Right kidney (tissue), 1 donor: ENCODE data around the gene RASA3.
A peak's percentile ranks its signal among the peaks of the same experiment; 100 is the strongest.
"Not testable (repeated sequence)": the region's sequence is repeated elsewhere in the genome, so short reads cannot be mapped to it uniquely, and the experiment has no call there.

Source experiments
- DNase-seq: peaks from one replicate; pipeline ENCODE4 v3.0.0-alpha.2; 2016

Gene RASA3

DNA sequence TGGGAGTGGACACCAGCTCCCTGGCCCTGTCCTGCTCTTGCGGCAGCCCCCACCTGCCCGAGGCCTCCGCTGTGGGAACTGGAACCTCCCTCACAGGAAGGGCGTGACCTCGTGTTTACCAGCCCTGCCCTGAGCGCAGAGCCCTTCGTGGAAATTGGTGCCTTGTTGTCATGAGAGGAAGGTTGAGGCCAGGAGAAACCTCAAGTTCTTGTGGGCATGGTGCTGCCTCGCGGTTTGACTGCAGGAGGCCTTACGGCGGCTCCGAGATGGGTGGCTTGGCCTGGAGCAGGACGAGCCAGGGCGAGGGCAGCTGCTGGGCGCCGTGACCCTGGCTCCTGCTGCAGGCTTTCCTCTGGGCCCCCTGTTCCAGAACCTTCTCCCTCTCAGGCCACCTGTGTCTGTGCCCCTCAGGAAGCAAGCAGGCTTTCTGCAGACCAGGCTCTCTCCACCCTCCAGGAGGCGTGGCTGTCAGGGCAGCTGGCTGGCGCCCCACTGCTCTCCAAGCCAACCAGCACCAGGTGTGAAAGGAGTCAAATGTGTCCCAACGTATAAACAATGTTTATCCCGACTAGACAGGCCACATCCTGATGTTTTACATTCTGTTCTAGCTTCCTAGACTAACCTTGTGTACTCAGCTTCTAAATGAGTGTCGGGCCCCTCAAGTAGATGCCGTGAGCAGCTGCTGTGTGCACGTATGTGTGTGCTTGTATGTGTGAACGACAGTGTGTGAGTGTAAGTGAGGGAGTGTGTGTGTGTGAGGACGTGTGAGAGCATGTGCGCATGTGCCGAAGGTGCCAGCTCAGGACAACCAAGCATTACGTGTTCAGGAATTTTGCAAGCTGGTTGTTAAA lies 10.4 kb upstream of the RASA3 start:
- DNase-seq: no peak

DNA sequence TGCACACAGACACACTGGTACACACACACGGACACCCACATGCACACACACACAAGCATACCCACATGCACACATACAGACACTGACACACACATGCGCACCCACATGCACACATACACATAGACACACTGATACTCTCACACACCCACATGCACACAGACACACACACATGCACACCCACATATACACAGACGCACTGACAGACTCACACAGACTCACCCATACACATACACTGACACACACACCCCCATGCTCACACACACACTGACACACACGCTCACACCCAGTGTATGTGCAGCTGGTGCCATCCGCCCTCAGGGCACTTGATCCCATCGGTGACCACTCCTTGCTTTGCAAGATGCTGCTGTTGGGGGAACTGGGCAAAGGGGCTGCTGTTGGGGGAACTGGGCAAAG lies 9.7 kb upstream of the RASA3 start:
- no peak for DNase-seq

DNA sequence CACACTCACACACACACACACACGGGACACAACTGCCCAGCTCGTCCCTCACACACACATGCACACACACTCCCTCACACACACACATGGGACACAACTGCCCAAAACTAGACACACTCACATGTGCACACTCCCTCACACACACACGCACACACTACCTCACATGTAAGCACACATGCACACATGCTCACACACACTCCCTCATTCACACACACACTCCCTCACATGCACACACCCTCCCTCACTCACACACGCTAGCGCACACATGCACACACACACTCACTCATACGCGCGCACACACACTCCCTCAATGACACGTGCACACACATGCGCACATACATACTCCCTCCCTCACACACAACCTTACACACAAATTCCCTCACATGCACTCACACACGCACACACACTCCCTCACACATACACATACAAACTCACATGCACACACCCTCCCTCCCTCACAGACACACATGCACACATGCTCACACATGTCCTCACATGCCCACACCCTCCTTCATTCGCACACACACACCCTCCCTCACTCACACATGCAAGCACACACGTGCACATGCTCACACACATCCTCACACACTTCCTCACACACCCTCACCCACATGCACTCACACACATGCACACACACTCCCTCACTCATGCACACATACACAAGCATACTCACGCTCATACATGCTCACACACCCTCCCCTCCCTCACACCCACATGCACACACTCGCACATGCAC lies 9.0 kb upstream of the RASA3 start:
- no peak for DNase-seq

DNA sequence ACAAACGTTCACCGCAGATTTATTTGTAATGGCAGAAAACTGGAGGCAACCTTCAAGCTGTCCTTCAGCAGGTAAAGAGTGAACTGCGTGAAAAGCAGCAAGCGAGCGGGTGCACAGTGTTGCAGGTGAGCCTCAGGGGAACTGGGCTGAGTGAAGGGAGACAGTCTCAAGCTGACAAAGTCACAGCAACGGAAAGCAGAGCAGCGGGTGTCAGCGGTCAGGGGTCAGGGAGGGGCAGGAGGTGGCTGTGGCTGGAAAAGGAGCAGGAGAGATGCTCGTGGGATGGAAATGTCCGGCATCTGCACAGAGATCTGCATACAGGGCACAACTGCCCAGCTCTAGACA lies 8.5 kb upstream of the RASA3 start:
- DNase-seq: no peak

DNA sequence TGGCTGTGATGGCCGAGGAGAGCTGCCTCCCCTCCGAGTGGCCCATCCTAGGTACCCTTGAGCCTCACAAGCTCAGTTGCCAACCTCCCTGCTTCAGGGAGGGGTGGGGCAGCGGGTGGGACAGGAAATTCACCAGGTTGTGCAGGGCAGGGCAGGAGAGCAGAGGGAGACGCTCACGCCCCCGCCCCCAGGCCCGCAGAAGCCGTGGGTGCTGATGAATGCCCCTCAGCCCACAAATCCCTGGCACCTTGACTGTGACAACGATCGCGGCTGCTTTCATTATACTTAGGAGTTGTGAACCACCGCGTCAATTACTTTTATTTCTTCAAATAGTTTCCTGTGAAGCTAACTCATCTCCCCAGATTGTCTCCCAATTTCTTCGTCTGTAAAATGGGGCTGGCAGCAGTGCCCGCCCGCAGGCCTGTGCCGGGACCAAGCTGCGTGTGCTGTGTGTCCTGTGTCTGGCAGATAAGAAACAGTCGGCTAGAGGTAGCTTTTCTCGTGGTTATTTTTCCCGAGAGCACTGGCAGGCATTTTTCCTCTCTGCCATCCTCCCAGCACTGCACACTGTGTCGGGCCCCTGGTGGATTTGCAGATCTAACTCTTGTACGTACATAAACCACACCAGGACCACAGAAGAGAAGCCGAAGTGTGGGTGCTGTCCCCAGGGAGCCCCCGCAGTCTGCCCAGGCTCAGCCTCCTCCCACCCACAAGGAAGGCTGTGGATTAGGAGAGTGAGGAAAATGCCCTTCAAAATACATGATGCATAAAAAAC lies 7.9 kb upstream of the RASA3 start:
- DNase-seq: no peak

DNA sequence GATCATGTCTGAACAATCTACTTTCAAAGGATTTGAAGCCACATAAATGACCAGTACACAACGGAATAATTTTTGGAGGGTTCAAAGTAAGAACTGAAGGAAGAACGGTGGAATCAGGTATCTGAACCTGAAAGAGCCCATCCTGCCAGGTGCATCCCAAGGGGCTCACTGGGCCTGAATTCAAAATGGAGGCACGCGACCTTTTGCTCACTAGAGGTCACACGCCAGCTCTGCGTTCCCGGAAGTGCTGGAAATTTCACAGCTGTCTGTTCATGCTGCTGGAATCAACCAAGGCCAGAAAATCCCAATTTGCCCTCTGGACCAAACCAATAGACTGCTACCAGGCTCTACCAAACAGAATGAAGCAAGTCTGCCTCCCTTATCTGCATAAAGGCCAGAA lies 4.2 kb upstream of the RASA3 start:
- DNase-seq: no peak

DNA sequence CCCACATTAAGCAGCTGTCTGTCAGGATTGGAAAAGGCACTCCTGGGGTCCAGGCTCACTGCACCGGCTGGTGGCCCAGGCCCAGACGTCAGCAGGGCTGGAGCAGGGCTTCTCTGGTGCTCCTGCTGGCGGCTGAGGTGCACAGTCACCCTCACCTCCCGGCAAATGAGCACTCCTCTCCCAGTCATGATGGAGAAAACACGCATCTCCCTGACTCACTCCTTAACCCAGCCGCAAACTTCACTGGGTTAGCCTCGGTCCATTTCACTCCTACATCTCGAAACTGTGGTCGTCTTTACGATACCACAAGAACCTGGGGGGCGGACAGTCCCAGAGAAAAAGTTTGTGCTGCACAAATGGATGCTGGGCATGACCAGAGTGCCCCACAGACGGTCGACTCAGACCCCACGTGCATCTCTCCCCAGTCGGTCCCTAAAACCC lies 3.3 kb upstream of the RASA3 start:
- no peak for DNase-seq

DNA sequence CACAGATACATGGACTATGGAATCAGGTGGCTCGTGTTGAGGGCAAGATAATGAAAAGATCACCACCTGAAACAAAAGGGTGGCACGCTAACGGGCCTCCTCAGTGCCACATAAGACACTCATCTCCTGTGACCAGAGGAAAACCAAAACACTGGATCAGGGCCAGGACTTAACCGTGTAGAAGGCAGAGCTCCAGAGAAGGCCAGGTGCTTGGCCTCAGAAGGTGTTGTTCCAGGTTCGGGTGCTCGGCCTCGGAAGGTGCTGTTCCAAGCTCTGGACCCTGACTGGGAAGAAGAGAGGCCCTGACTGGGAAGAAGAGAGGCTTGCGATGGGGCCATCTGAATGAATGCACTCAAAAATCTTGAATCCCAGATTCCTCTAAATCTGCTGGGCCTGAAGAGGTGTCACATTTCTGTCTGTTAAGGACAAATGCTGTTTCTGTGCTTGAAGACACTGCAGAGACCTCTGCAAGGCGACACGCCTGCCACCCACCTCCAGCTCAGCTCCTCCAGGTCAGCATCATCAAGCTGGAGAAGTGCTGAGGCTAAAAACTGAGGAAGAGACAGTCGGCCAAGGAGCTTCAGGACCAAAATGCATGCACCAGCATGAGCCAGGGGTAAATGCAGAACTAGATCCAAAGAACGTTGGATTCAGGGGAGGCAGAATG lies 2.7 kb upstream of the RASA3 start:
- no peak for DNase-seq

DNA sequence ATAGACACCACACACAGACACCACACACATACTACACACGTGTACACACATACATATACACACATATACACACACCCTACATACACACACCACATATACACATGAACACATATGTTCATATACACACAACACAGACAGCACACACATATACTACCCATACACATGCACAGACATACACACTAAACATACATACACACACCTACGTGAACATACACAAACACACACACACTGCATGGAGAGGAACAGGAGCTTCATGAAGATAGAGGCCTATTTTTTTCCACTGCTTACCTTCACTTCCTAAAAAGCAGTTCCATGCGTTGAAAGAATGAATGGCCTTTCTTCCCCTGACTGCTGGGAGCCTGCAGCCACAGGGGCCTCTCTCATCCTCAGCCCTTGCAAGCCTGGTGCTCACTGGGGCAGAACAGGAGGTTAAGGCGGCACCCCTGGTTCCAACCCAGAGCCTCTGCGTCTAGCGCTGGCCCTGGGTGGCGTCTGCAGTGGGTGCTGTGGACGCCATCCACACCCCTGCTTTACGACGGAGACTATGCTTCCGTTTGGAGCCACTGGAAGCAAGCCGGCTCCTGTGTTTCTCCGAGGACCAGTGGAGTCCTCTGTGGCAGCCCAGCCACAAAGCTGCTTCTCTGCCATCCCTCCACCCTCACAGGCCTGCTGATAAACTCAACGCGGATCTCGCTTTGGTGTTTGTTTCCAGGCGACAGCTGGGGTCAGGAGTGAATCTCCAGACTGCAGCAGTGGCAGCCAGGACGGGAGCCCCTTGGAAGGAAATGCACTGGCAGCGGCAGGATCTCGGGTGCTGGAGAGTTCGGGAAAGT lies 1.9 kb upstream of the RASA3 start:
- DNase-seq: peak; percentile 48

DNA sequence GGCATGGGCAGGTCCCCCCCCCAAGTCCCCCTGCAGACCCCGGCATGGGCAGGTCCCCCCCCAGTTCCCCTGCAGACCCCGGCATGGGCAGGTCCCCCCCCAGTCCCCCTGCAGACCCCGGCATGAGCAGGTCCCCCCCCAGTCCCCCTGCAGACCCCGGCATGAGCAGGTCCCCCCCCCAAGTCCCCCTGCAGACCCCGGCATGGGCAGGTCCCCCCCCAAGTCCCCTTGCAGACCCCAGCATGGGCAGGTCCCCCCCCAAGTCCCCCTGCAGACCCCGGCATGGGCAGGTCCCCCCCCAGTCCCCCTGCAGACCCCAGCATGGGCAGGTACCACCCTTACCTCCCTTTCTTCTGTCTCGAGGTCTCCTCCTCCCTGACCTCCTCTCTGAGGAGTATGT lies 1.1 kb upstream of the RASA3 start:
- not testable (repeated sequence) for DNase-seq

DNA sequence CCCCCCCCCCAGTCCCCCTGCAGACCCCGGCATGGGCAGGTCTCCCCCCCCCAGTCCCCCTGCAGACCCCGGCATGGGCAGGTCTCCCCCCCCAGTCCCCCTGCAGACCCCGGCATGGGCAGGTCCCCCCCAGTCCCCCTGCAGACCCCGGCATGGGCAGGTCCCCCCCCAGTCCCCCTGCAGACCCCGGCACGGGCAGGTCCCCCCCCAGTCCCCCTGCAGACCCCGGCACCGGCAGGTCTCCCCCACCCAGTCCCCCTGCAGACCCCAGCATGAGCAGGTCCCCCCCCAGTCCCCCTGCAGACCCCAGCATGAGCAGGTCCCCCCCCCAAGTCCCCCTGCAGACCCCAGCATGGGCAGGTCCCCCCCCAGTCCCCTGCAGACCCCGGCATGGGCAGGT lies 703 bp upstream of the RASA3 start:
- not testable (repeated sequence) for DNase-seq

DNA sequence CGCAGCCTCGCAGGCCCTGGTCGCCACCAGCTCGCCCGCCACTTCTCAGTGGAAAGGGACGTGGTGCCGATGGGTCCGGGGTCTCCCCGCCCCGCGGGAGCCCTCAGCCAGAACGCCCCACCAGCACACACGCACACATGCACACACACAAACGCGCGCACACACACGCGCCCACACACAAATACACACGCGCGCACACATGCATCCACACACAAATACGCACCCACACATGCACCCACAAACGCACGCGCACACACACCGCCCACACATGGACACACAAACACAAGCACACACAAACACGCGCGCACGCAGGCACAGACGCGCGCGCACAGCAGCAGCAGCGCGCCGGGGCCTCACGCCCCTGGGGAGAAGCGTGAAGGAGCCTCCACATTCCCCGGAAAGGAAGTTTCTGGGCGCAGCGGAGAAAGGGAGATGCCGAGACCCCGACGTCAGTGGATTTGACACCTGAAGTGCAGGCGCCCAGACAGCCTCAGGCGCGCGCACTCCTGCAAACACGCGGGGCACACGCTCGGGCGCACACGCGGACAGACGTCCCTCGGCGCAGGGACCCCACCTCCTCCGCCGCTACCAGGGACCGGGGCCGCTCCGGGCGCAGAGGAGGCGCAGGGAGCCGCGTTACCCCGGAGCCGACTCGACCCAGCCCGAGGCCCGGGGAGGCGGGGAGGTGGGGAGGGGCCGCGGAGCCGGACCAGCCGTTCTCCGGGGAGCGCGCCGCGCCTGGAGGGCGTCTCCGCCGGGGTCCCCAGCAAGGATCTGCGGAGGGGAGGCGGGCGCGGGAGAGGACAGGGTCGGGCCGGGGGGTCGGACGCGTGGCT lies 622 bp downstream of the RASA3 start:
- peak; percentile 82 for DNase-seq

DNA sequence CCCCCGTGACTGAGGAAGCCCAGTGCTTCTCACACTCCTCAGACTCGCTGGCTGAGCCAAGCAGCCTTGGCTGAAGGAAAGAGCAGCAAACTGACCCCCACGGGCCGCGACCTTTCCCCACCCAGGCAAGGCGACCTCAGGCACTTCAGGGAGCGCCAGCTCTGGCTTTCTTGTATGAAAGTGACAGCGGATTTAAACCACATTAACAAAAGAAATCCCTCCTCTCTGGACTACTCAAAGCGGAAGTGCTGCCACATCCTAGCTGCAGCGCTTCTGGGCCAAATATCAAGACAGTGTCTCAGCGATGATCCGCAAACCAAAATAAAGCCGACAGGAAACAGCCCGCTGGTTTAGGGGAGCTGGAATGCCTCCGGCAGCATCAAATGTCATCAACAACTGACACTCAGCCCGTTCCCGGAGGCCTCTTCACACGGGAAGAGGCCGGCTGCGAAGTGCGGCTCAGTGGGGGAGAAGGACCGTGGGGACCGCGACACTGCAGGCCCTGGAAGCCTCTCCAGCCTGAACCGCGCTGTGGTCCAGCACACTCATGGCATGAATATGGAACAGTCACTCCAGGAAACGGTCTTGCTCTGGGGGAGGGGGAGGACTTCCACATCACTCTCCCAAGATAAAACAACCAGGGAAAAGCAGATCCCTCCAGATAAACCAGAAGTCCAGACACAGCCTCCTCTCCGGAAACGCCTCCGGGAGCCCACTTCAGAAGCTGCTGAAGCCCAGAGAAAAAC lies 1.4 kb downstream of the RASA3 start:
- DNase-seq: peak; percentile 77

DNA sequence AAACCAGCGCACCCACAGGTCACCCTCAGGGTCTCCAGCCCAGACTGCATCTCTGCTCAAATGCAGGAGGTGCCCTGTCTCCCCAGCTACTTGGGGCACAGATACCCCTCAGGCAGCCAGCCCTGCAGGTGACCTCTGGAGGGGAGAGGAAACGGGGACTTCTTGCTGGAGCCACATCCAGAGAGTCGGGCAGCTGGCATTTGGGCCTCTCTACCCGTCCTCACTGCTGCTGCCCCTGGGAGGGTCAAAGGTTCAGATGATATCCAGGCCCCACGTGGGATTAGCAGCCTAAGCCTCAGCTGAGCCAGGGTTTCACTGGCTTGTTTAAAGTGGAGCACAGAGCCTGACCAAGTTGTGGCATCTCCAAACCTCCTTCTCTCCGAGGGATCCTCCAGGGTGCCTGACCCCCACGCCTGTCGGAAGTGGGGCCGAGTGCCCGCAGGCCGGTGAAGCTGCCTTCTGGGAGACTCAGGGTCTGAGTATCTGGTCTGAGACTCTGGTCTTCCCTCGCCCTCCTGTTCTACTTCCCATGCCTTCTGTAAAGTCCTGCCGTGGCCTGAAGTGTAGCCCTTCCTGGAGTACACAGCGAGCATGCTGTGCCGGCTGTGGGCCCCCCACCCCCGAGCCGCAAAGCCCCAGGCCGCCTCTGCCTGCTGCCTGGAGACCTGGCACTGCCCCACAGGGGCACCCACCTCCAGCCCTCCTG lies 2.1 kb downstream of the RASA3 start:
- peak; percentile 22 for DNase-seq

DNA sequence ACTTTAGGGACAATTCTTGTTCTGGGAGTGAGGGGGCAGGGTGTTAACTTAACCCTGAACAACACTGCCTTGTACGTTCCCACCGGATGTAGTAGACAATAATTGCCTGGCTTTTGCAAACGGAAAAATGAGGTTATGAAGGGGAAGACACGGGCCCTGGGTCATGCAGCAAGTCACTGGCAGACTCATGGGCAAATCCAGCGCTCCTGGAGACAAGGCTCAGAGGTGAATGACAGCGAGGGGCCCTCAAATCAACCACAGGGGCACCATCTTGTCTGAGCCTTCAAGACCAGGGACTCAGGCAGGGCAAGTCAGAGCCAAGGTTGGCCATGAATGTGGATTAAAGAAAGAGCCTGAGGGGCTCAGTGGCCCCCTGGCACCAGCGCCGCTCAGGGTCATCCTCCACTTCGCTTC lies 2.8 kb downstream of the RASA3 start:
- DNase-seq: no peak

DNA sequence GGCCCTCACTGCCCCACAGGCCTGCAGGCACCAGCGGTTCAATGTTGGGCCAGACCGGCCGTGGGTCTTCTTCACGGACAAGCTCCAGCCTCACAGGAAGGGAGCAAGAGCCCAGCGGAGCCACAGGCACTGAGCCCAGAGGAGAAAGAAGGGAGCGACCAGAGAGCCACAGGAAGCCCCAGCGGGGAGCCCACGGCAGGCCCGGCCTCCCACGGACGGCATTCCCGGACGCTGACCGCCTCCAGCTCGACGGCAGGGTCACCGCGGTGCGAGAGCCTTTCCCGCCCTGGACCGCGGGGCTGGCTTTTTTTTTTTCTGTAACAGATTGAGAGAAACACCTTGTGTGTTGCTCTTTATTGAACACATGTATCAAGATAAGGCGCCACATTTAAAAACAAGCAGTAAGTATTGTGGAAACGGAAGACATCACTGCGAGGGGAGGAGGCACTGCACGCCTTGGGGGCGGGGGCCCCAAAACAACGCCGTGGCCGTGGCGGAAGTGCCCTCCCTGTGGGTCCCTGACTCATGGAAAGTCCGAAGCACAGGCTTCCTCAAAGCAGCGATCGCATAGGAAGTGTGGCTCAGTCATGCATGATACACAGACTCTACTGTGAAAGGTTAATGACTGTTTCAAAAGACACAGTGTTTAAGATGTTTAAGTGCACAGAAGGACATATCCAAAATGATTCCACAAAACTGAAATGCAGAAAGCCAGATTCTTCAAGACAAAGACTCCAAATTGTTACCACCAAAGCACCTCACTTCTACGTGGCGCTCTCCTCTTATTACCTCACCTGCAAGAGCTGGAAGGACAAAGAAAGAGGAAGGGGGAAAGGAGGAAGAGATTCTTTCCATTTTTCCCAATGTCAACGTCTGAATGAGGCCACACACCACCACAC lies 3.5 kb downstream of the RASA3 start:
- peak; percentile 72 for DNase-seq

DNA sequence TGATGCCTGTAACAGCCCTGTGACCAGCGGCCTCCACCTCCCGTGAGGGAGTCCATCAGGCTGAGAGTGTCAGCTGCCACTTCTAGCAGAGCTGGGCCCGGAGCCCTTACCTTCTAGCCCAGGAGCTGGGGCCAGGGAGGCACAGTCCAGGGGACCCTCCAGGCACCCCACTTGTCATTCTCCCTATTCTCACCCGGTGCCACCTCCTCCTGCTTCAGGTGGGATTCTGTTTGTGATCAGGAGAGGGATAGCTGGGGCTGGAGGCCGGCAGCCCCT lies 4.1 kb downstream of the RASA3 start:
- DNase-seq: no peak
